Ascending aorta (tissue), 2 donors: ENCODE results near the gene VPS4B. TPM values are rescaled to one million over a fixed set of nuclear protein-coding genes. Genes with fewer than 3 reads are reported as not detected.

ENCODE experiments used
- DNase-seq, 2 donors: peaks; one replicate each; pipeline ENCODE4 v3.0.0-alpha.2; 2019; ENCODE audit warnings: low spot score in 2 of 2
- H3K27ac ChIP-seq, 2 donors: fragments of 200-600 bp; sonication (generic); one replicate each; pipeline ENCODE4 v1.5.1; 2016 to 2017; ENCODE audit warnings: mild to moderate bottlenecking in 1 of 2
- H3K27me3 ChIP-seq: fragments of 200-600 bp; sonication (generic); one replicate; pipeline ENCODE4 v1.5.1; 2017
- H3K36me3 ChIP-seq, 2 donors: fragments of 200-600 bp; sonication (generic); one replicate each; pipeline ENCODE4 v1.5.1; 2016
- H3K4me1 ChIP-seq, 2 donors: fragments of 200-600 bp; sonication (generic); one replicate each; pipeline ENCODE4 v1.5.1; 2016 to 2017; ENCODE audit warnings: mild to moderate bottlenecking in 1 of 2
- H3K4me3 ChIP-seq, 2 donors: fragments of 200-600 bp; sonication (generic); one replicate each; pipeline ENCODE4 v1.5.1; 2016 to 2017; ENCODE audit warnings: mild to moderate bottlenecking in 1 of 2
- H3K9me3 ChIP-seq, 2 donors: fragments of 200-600 bp; sonication (generic); one replicate each; pipeline ENCODE4 v1.5.1; 2016
- intact Hi-C: fragments of 100-400 bp; cut with DNase I; formaldehyde crosslinking; loops from one replicate; pipeline ENCODE4 v1.15.1; 2023
- total RNA-seq: library from RNA; depleted of rRNA; stranded (reverse); fragments of >200 nt; gene quantifications from one replicate; pipeline ENCODE4 v1.1.0, GENCODE V29; 2016
- TF ChIP-seq, protein P1 (sequence below), 3 experiments: fragments of 200-600 bp in 2 of 3; fragments of 450-650 bp in 1 of 3; sonication (generic) in 2 of 3; IDR thresholded peaks; one replicate each; pipeline ENCODE4 v1.5.1; 2016 to 2019; ENCODE audit warnings: antibody characterized with exemption in 3 of 3, mild to moderate bottlenecking in 1 of 3, moderate library complexity in 1 of 3

The VPS4B gene
- total RNA-seq, 1 donor from 2014 or later: 16.7 TPM

GRCh38 chr18:63339920-63340484 lies 82.3 kb downstream of the VPS4B start:
- TF ChIP-seq, protein P1, sequence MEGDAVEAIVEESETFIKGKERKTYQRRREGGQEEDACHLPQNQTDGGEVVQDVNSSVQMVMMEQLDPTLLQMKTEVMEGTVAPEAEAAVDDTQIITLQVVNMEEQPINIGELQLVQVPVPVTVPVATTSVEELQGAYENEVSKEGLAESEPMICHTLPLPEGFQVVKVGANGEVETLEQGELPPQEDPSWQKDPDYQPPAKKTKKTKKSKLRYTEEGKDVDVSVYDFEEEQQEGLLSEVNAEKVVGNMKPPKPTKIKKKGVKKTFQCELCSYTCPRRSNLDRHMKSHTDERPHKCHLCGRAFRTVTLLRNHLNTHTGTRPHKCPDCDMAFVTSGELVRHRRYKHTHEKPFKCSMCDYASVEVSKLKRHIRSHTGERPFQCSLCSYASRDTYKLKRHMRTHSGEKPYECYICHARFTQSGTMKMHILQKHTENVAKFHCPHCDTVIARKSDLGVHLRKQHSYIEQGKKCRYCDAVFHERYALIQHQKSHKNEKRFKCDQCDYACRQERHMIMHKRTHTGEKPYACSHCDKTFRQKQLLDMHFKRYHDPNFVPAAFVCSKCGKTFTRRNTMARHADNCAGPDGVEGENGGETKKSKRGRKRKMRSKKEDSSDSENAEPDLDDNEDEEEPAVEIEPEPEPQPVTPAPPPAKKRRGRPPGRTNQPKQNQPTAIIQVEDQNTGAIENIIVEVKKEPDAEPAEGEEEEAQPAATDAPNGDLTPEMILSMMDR (IDR thresholded peaks at IDR 0.05): peak in 2 of 3 experiments; percentile 25 to 48
- Histone ChIP-seq H3K27me3 (no peaks in the 10 kb centered on the region), H3K4me3 (no peak overlapping the region), H3K4me1 (no peaks in the 10 kb centered on the region), H3K36me3 (peaks cover 59 to 74% of the 10 kb centered on the region in 2 donors), H3K9me3 (no peaks in the 10 kb centered on the region), H3K27ac (no peak overlapping the region)
- intact Hi-C loops: loop anchor here (5.0 kb wide), 2 partner anchors 97 to 323 kb away; no protein-coding TSS in a partner anchor
- DNase-seq: no peak

Other genes with a start within 250 kb of the VPS4B start
- 20.5 TPM for gene BCL2, start 102.7 kb downstream of the VPS4B start, total RNA-seq
- gene KDSR, start 55.3 kb downstream of the VPS4B start, total RNA-seq: 208 TPM
- gene SERPINB5, start 54.5 kb upstream of the VPS4B start, total RNA-seq: not detected
- 0.32 TPM for gene SERPINB12, start 119.9 kb upstream of the VPS4B start, total RNA-seq
- gene SERPINB13, start 164.9 kb upstream of the VPS4B start, total RNA-seq: not detected
- gene SERPINB4, start 221.8 kb upstream of the VPS4B start, total RNA-seq: not detected
- 0.21 TPM for gene SERPINB3, start 239.4 kb upstream of the VPS4B start, total RNA-seq